K562 (cell line): Measurements from ENCODE around the gene EIF4E1B. TPM values are rescaled to one million over a fixed set of nuclear protein-coding genes. Genes with fewer than 3 reads are reported as not detected.

Experiments used
- ATAC-seq: fragments of 200-7000 bp; cut with Tn5 transposase; 3 replicates; pipeline ENCODE4 v1.9.1; 2020; ENCODE audit warnings: moderate library complexity
- BruUV-seq: library from RNA; stranded (reverse); fragments of 400-500 nt; replicated peaks from 2 replicates; lab custom pipeline; 2021; lab: Mats Ljungman, UMichigan
- CTCF ChIA-PET: fragments of 300-600 bp; formaldehyde crosslinking; extraction: SDS; loops from one replicate; lab custom pipeline; 2021; ENCODE audit warnings: low intra/inter-chr PET ratio; lab: Yijun Ruan, JAX
- POLR2A ChIA-PET: fragments of 300-600, 350-650 bp; sonication (Branson Sonifier 250); formaldehyde crosslinking; extraction: SDS; loops from one replicate; lab custom pipeline; 2021; ENCODE audit warnings: antibody characterized with exemption, inconsistent platforms; lab: Yijun Ruan, JAX
- DNase-seq, 4 experiments: peaks; one replicate each; pipeline versions ENCODE4 v3.0.0 to v3.0.0-alpha.2; 2011 to 2018; ENCODE audit warnings: low spot score in 3 of 4, mixed read lengths in 3 of 4; ENCODE audit errors: extremely low read depth in 1 of 4
- FAIRE-seq: peaks from 2 replicates; lab custom pipeline; 2011; peaks lifted over from hg19 to GRCh38; lab: Jason Lieb, UNC
- H2AFZ ChIP-seq: 2 replicates; pipeline ENCODE4 v1.6.0; 2011; ENCODE audit warnings: low read depth, low read length, control low read depth, inconsistent platforms
- H3K27ac ChIP-seq: fragments of 200-600 bp; 3 replicates; pipeline ENCODE4 v1.8.0; 2011; ENCODE audit warnings: low read depth, mild to moderate bottlenecking, control low read depth, inconsistent platforms, low read length, moderate library complexity, mixed read lengths; ENCODE audit errors: extremely low read depth
- H3K27me3 ChIP-seq, 2 experiments: fragments of 300-600 bp in 1 of 2; 2 replicates in 1 of 2; 3 replicates in 1 of 2; pipeline versions ENCODE4 v1.6.0 to v1.8.0; 2011; ENCODE audit warnings: inconsistent platforms in 2 of 2, low read length in 2 of 2, mild to moderate bottlenecking in 1 of 2, mixed read lengths in 1 of 2, moderate library complexity in 1 of 2; ENCODE audit not compliant: control insufficient read depth in 2 of 2, insufficient read depth in 2 of 2
- H3K36me3 ChIP-seq: fragments of 300-600 bp; 3 replicates; pipeline ENCODE4 v1.8.0; 2011; ENCODE audit warnings: mild to moderate bottlenecking, low read length, inconsistent platforms; ENCODE audit not compliant: control insufficient read depth, insufficient read depth
- H3K4me1 ChIP-seq, 2 experiments: fragments of 200-600 bp in 1 of 2; replicated peaks in 1 of 2; 2 replicates in 1 of 2; 3 replicates in 1 of 2; pipeline versions ENCODE4 v1.5.1 to v1.8.0; 2011; ENCODE audit warnings: inconsistent platforms in 2 of 2, low read length in 2 of 2, mild to moderate bottlenecking in 1 of 2, mixed read lengths in 1 of 2, moderate library complexity in 1 of 2; ENCODE audit not compliant: control insufficient read depth in 2 of 2, insufficient read depth in 2 of 2
- H3K4me2 ChIP-seq: 2 replicates; pipeline ENCODE4 v1.6.1; 2011; ENCODE audit warnings: low read length, control low read depth, inconsistent platforms, mixed read lengths; ENCODE audit not compliant: insufficient read depth
- H3K4me3 ChIP-seq: fragments of 200-600 bp; sonication (generic), shearing (Covaris generic); 2 replicates; pipeline ENCODE4 v1.5.1; 2016; ENCODE audit warnings: control low read depth, inconsistent platforms
- H3K79me2 ChIP-seq: fragments of 200-600 bp; 3 replicates; pipeline ENCODE4 v1.8.0; 2011; ENCODE audit warnings: low read length, inconsistent platforms; ENCODE audit not compliant: control insufficient read depth, insufficient read depth
- H3K9ac ChIP-seq, 2 experiments: 2 replicates each; pipeline versions ENCODE4 v1.6.0 to v1.6.1; 2011; ENCODE audit warnings: low read depth in 2 of 2, low read length in 2 of 2, control low read depth in 1 of 2, inconsistent platforms in 1 of 2, mild to moderate bottlenecking in 1 of 2, mixed read lengths in 1 of 2; ENCODE audit not compliant: insufficient read depth in 1 of 2
- H3K9me1 ChIP-seq: one replicate; pipeline ENCODE4 v1.6.0; 2011; ENCODE audit warnings: inconsistent platforms, mild to moderate bottlenecking, low read length, moderate library complexity; ENCODE audit not compliant: control insufficient read depth, insufficient read depth
- H3K9me3 ChIP-seq: replicated peaks from 2 replicates; pipeline ENCODE4 v1.5.1; 2011; ENCODE audit warnings: low read depth, low read length, inconsistent platforms; ENCODE audit not compliant: control insufficient read depth, insufficient read depth
- H4K20me1 ChIP-seq: replicated peaks from 2 replicates; pipeline ENCODE4 v1.6.1; 2011; ENCODE audit warnings: low read length, inconsistent platforms, mixed read lengths; ENCODE audit not compliant: control insufficient read depth, insufficient read depth
- BCL6 ChIP-seq: fragments of 250-450 bp; sonication (Bioruptor Pico); IDR thresholded peaks from 2 replicates; pipeline ENCODE4 v1.4.0; 2020
- CBX2 ChIP-seq: fragments of 200-600 bp; sonication (generic); IDR thresholded peaks from one replicate; pipeline ENCODE4 v1.6.1; 2012; ENCODE audit warnings: mild to moderate bottlenecking, low read length, inconsistent platforms; ENCODE audit not compliant: insufficient read depth, poor library complexity, severe bottlenecking
- ESRRA ChIP-seq: fragments of 450-650 bp; IDR thresholded peaks from 2 replicates; pipeline ENCODE4 v1.6.1; 2014; ENCODE audit warnings: low read depth, mild to moderate bottlenecking, moderate library complexity, borderline replicate concordance
- HNRNPUL1 ChIP-seq: fragments of 200-400 bp; formaldehyde crosslinking; IDR thresholded peaks from 2 replicates; pipeline ENCODE4 v1.6.1; 2017; ENCODE audit warnings: low read length
- MYBL2 ChIP-seq, 2 experiments: fragments of 450-650 bp in 1 of 2; sonication (generic) in 1 of 2; formaldehyde crosslinking in 1 of 2; IDR thresholded peaks; 2 replicates each; pipeline versions ENCODE4 v1.6.1 to v1.8.1; 2017 to 2022; ENCODE audit warnings: borderline replicate concordance in 1 of 2, inconsistent platforms in 1 of 2, low read depth in 1 of 2, mild to moderate bottlenecking in 1 of 2, missing genetic modification reagents in 1 of 2, moderate library complexity in 1 of 2
- NCOA6 ChIP-seq: fragments of 450-650 bp; IDR thresholded peaks from 2 replicates; pipeline ENCODE4 v1.6.1; 2017; ENCODE audit warnings: mild to moderate bottlenecking
- NELFE ChIP-seq: IDR thresholded peaks from 2 replicates; pipeline ENCODE4 v1.6.1; 2011; ENCODE audit warnings: mild to moderate bottlenecking; ENCODE audit not compliant: insufficient read depth, insufficient read length
- PHF21A ChIP-seq: fragments of 450-650 bp; IDR thresholded peaks from 2 replicates; pipeline ENCODE4 v1.6.1; 2017; ENCODE audit warnings: low read depth, borderline replicate concordance
- SIRT6 ChIP-seq: IDR thresholded peaks from one replicate; pipeline ENCODE4 v1.6.1; 2012; ENCODE audit warnings: low read depth, mild to moderate bottlenecking, control low read depth, inconsistent platforms, low read length, moderate library complexity
- SMARCA5 ChIP-seq: fragments of 450-650 bp; IDR thresholded peaks from 2 replicates; pipeline ENCODE4 v1.6.1; 2016
- TCFL5 ChIP-seq: fragments of 250-450 bp; sonication (Bioruptor Pico); conservative IDR thresholded peaks from 2 replicates; pipeline ENCODE4 v1.6.1; 2021; ENCODE audit warnings: mild to moderate bottlenecking, moderate library complexity, matching md5 sums
- ZBTB7A ChIP-seq: IDR thresholded peaks from 2 replicates; pipeline ENCODE4 v1.6.1; 2011; ENCODE audit warnings: low read depth, mild to moderate bottlenecking, low read length, moderate library complexity, borderline replicate concordance; ENCODE audit not compliant: control insufficient read depth
- ZNF445 ChIP-seq: fragments of 250-450 bp; sonication (Bioruptor Pico); IDR thresholded peaks from 2 replicates; pipeline ENCODE4 v1.4.0; 2020; ENCODE audit warnings: low read depth, mild to moderate bottlenecking, moderate library complexity
- ZNF644 ChIP-seq: fragments of 200-800 bp; sonication (Bioruptor generic); IDR thresholded peaks from 2 replicates; pipeline ENCODE4 v1.6.1; 2016; ENCODE audit warnings: low read depth, missing genetic modification characterization, missing compliant biosample characterization
- WGBS: fragments of 100-300 bp; shearing (Covaris generic); methylation state at CpG from one replicate; pipeline ENCODE4 v1.1.6; 2016; ENCODE audit warnings: low coverage, mixed read lengths; ENCODE audit not compliant: insufficient coverage; ENCODE audit errors: missing lambda C conversion rate; 5-methylcytosine and 5-hydroxymethylcytosine counted together
- in situ Hi-C: fragments of 300-500 bp; cut with MboI; formaldehyde crosslinking; loops from 4 replicates; pipeline ENCODE4 v1.15.0; 2018; ENCODE audit warnings: inconsistent platforms, mixed read lengths
- intact Hi-C: fragments of 100-400 bp; cut with micrococcal nuclease; formaldehyde crosslinking; loops from 2 replicates; pipeline ENCODE4 v1.14.2; 2022
- polyA plus RNA-seq, 8 experiments: library from polyadenylated mRNA; depleted of rRNA in 4 of 8; stranded (reverse) in 5 of 8; unstranded in 3 of 8; fragments of >200 nt; fragmentation: Nextera tagmentation in 2 of 8; fragmentation: Illumina TruSeq in 1 of 8; extraction: Ambion mirVana in 2 of 8; extraction: Trizol in 1 of 8; gene quantifications; 2 replicates each; pipeline versions ENCODE4 v1.2.1 to v1.2.3, GENCODE V29; 2011 to 2014; ENCODE audit warnings: inconsistent platforms in 1 of 8, missing spikeins in 1 of 8
- total RNA-seq, 7 experiments: library from RNA; depleted of rRNA in 6 of 7; stranded (reverse); fragments of >200 nt in 6 of 7; fragmentation: Illumina TruSeq in 2 of 7; extraction: Trizol in 2 of 7; gene quantifications; 2 replicates each; pipeline versions ENCODE4 v1.2.1 to v1.2.3, GENCODE V29; 2011 to 2021; ENCODE audit warnings: low replicate concordance in 1 of 7
- TF ChIP-seq, protein P1 (sequence below): fragments of 250-450 bp; sonication (Bioruptor Pico); IDR thresholded peaks from 2 replicates; pipeline ENCODE4 v1.5.0; 2021
- TF ChIP-seq, protein P2 (sequence below), 3 experiments: fragments of 200-800 bp in 1 of 3; sonication (Bioruptor generic) in 1 of 3; sonication (generic) in 1 of 3; formaldehyde crosslinking in 1 of 3; IDR thresholded peaks; 2 replicates each; pipeline versions ENCODE4 v1.6.1 to v1.8.0; 2016 to 2022; ENCODE audit warnings: mild to moderate bottlenecking in 2 of 3, missing compliant biosample characterization in 2 of 3, missing genetic modification characterization in 2 of 3, missing genetic modification reagents in 1 of 3
- TF ChIP-seq, protein P3 (sequence below): sonication (generic); formaldehyde crosslinking; IDR thresholded peaks from 2 replicates; pipeline ENCODE4 v1.8.0; 2022; ENCODE audit warnings: mild to moderate bottlenecking, missing genetic modification reagents
- TF ChIP-seq, protein P4 (sequence below): fragments of 450-650 bp; IDR thresholded peaks from 2 replicates; pipeline ENCODE4 v1.6.1; 2016

Gene EIF4E1B
- total and polyA plus RNA-seq, 9 of the 15 experiments (the other 6 are each of a cell fraction or from before 2014, with no cell fraction given) = not detected

DNA sequence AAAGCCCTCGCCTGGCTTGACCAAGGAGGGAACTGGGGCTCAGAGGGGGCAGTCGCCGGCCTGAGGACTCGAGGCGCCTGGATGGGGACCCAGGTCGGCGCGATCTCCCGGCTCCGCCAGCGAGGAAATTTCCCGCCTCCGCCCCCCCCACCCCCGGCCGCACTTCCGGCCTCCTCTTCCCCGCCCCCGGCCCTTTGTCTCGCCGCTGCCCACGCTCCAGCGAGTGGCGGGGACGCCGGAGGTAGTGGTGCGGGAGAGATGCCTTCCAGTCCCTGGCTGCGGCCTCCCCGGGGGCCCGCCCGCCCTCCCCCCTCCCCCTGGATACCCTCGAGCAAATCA, 20.1 kb upstream of the EIF4E1B start:
- FAIRE-seq (no peak), DNase-seq (peak; percentile 36 to 65 (median 58)), ATAC-seq (peak; percentile 4; the same call in 2 of the 3 replicates)
- Histone ChIP-seq H3K27me3 (peaks cover 0 to 7% of the 10 kb centered on the region in 2 experiments; a peak in 2 of 5 replicates), H3K9me1 (peaks cover 9% of the 10 kb centered on the region), H3K4me1 (peaks cover 23 to 30% of the 10 kb centered on the region in 2 experiments; a peak in 4 of 5 replicates), H3K36me3 (peaks cover 3% of the 10 kb centered on the region; the same call in 2 of the 3 replicates), H3K4me2 (peak overlapping the region; percentile 83), H2AFZ (peak overlapping the region; percentile 92), H3K4me3 (peak overlapping the region; percentile 63), H3K9me3 (no peaks in the 10 kb centered on the region), H3K27ac (peak overlapping the region; percentile 62; the same call in 1 of the 3 replicates), H3K9ac (peak overlapping the region; percentile 56 to 91; a peak in 3 of 4 replicates), H4K20me1 (peaks cover 34% of the 10 kb centered on the region), H3K79me2 (peaks cover 2% of the 10 kb centered on the region; the same call in 1 of the 3 replicates)
- BruUV-seq = no TSS peak
- in situ Hi-C loops (no loop called here), intact Hi-C loops (loop anchor here (2.0 kb wide), 1 partner anchor 36 kb away; no protein-coding TSS in a partner anchor)
- CTCF ChIA-PET = interaction anchor here (0.5 to 1.5 kb wide), 2 partner anchors 24 to 194 kb away, joined by 3 to 7 read pairs; partner anchors contain the start of gene CLTB
- POLR2A ChIA-PET = no interaction called here
- 0% methylated on average over 1 of the region's 31 CpGs for WGBS
- no peak for TF ChIP-seq BCL6
- TF ChIP-seq, protein P1, sequence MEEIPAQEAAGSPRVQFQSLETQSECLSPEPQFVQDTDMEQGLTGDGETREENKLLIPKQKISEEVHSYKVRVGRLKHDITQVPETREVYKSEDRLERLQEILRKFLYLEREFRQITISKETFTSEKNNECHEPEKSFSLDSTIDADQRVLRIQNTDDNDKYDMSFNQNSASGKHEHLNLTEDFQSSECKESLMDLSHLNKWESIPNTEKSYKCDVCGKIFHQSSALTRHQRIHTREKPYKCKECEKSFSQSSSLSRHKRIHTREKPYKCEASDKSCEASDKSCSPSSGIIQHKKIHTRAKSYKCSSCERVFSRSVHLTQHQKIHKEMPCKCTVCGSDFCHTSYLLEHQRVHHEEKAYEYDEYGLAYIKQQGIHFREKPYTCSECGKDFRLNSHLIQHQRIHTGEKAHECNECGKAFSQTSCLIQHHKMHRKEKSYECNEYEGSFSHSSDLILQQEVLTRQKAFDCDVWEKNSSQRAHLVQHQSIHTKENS (CRISPR knock-in tag) = no peak
- 0 out of 2 replicates have a peak, but pooled peaks have one; percentile 5 for TF ChIP-seq NCOA6
- TF ChIP-seq ZNF445 (CRISPR knock-in tag) = no peak
- TF ChIP-seq MYBL2 (IDR thresholded peaks at IDR 0.05; ENCODE audit: low read depth) = no peak
- no peak for TF ChIP-seq MYBL2 (CRISPR knock-in tag; IDR thresholded peaks at IDR 0.05; ENCODE audit: borderline replicate concordance)
- no peak for TF ChIP-seq TCFL5 (CRISPR knock-in tag)
- TF ChIP-seq, protein P2, sequence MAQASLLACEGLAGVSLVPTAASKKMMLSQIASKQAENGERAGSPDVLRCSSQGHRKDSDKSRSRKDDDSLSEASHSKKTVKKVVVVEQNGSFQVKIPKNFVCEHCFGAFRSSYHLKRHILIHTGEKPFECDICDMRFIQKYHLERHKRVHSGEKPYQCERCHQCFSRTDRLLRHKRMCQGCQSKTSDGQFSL (CRISPR knock-in tag; IDR thresholded peaks at IDR 0.05) = 0 out of 2 replicates have a peak, but pooled peaks have one; percentile 54
- TF ChIP-seq, protein P2 (tag; IDR thresholded peaks at IDR 0.05) = peak in 1 of 2 experiments; percentile 80; a peak in 2 of 4 replicates
- no peak for TF ChIP-seq PHF21A
- TF ChIP-seq, protein P3, sequence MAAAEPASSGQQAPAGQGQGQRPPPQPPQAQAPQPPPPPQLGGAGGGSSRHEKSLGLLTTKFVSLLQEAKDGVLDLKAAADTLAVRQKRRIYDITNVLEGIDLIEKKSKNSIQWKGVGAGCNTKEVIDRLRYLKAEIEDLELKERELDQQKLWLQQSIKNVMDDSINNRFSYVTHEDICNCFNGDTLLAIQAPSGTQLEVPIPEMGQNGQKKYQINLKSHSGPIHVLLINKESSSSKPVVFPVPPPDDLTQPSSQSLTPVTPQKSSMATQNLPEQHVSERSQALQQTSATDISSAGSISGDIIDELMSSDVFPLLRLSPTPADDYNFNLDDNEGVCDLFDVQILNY (CRISPR knock-in tag) = no peak
- no peak for TF ChIP-seq ESRRA
- TF ChIP-seq SMARCA5 = no peak
- TF ChIP-seq ZBTB7A = no peak
- no peak for TF ChIP-seq HNRNPUL1
- TF ChIP-seq NELFE = no peak
- TF ChIP-seq, protein P4, sequence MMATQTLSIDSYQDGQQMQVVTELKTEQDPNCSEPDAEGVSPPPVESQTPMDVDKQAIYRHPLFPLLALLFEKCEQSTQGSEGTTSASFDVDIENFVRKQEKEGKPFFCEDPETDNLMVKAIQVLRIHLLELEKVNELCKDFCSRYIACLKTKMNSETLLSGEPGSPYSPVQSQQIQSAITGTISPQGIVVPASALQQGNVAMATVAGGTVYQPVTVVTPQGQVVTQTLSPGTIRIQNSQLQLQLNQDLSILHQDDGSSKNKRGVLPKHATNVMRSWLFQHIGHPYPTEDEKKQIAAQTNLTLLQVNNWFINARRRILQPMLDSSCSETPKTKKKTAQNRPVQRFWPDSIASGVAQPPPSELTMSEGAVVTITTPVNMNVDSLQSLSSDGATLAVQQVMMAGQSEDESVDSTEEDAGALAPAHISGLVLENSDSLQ = no peak
- TF ChIP-seq SIRT6 = no peak
- TF ChIP-seq CBX2 = no peak
- no peak for TF ChIP-seq ZNF644 (tag)
